GM18868 (cell line): Measurements from ENCODE around the gene NFATC2.
A peak's percentile ranks its signal among the peaks of the same experiment; 100 is the strongest.
"Not testable (repeated sequence)": the region's sequence is repeated elsewhere in the genome, so short reads cannot be mapped to it uniquely, and the experiment has no call there.

ENCODE experiments used
- ATAC-seq: cut with Tn5 transposase; IDR thresholded peaks from one replicate; pipeline ENCODE4 v1.9.1; 2021; ENCODE audit warnings: mild to moderate bottlenecking, moderate library complexity; ENCODE audit not compliant: unreplicated experiment

NFATC2 gene

DNA sequence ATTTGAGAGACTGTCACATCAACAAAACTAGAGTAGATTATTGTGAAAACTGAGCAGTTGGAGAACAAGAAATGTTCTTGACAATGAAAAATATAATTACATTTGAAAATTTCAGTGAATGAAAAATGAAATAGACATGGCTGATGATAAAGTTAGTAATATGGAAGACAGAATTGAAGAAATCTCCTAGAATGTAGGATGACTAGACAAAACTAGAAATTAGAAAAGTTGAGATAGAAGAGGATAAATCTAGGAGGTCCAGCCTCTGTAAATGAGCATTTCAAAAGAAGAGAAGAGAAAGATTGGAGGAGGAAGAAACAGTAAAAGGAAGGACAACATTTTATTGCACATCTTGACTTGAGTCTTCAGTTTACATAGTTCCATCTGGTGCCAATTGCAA, 178.7 kb downstream of the NFATC2 start:
- no peak for ATAC-seq

DNA sequence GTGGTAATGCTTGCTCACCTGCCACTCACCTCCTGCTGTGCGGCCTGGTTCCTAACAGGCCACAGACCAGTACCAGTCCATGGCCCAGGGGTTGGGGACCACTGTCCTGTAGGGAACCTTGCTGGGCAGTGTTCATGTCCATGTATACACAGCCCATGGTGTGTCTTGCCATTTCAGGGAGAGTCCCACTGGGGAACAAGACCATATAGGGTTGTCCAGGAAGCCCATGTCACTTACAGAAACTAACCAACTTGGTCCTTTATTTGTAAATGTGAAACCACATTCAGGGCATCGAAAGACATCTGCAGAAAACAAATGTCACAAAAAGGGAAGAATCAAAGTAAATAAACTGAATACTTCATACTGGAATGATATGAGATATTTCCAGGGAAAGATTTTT, 179.1 kb downstream of the NFATC2 start:
- ATAC-seq = peak; percentile 51

DNA sequence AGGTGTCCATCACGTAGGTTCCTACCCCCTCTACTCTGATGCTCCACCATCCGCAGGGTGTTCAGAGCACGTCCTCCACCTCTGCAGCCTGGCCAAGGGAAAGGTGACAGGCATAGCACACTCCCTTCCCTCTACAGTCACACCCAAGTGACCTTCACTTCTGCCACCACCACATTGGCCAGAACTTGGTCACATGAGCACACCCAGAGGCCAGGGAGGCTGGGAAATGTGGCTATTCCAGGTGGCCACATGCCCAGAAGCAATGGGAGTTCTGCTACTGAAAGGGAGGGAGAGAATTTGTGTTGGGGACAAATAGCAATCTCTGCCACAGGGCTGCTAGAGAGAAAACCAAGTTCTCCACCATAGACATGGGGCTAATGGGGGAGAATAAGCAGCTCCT, 180.3 kb downstream of the NFATC2 start:
- no peak for ATAC-seq

DNA sequence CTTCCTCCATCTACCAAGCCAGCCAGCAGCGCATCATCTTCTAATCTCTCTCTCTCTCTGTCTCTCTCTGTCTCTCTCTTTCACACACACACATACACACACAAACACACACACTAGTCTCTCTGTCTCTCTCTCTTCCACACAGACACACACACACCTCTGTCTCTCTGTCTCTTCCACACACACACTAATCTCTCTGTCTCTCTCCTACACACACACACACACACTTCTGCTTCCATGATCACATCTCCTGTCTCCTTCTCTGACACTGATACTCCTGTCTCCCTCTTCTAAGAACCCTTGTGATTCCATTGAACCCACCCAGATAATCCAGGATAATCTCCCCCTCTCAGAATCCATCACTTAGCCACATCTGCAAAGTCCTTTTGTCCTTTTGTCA, 181.3 kb downstream of the NFATC2 start:
- no peak for ATAC-seq

DNA sequence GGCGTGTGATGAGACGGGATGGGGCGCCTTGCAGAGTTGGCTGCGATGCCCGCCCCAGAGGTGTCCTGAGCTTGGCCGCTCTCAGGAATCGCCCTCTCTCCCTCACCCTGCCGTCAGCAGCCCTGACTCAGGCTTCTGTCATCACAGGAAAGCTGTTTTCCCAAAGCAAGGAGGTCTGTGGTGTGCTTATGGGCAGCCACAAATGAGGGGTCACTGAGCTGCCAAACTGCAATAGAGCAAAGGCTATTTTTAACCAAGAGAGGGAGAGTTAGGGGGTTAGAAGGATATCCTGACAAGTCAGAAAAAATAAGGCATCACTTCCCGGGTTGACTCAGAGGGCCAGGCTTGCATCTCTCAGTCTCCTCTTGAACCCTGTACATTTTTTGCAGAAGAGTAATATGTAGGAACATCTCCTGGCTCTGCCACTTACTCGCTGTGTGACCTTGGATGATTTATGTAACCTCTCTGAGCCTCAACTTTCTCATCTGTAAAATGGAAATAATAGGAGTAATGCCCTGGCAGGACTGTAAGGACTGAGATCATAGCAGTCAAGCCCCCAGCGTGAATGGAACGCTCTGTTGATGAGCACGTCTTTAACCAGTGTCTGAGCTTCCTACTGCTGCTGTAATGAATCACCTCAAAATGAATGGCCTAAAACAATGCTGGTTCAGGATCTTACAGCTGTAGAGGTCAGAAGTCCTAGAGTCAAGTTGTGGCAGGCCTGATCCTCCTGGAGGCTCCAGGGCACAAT, 181.9 kb downstream of the NFATC2 start:
- ATAC-seq = no peak

DNA sequence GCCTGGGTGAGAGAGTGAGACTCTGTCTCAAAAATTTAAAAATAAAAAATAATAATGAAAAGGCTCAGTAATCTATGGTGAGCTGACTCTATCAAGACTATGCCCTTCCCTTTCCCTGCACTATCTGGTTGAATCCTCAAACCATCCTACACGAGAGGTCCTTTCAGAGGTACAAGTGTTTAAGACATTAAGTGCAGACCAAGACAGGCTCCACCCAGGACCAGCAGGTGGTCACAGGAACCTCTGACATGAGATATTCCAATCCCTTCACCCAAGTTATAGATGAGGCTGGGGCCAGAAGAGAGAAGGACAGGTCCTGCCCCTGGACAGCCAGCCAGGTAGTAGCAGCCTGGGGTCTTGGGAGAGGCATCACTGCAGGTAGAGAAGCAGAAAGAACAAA, 182.6 kb downstream of the NFATC2 start:
- ATAC-seq = no peak

DNA sequence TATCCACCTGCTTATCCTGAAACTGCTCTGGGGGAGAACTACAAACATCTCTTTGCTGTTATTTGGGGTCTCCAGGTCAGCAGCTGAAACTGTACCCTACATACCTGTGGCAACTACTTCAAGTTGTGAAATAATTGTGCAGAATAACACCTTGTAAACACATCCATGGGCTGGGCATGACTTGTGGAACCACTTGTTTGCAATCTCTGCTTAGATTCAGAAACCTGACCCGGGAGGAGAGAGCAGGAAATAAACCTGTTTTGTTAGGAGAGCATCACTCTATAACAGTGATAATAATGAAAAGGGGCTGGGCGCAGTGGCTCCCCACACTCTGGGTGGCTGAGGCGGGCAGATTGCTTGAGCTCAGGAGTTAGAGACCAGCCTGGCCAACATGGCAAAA, 183.1 kb downstream of the NFATC2 start:
- no peak for ATAC-seq

DNA sequence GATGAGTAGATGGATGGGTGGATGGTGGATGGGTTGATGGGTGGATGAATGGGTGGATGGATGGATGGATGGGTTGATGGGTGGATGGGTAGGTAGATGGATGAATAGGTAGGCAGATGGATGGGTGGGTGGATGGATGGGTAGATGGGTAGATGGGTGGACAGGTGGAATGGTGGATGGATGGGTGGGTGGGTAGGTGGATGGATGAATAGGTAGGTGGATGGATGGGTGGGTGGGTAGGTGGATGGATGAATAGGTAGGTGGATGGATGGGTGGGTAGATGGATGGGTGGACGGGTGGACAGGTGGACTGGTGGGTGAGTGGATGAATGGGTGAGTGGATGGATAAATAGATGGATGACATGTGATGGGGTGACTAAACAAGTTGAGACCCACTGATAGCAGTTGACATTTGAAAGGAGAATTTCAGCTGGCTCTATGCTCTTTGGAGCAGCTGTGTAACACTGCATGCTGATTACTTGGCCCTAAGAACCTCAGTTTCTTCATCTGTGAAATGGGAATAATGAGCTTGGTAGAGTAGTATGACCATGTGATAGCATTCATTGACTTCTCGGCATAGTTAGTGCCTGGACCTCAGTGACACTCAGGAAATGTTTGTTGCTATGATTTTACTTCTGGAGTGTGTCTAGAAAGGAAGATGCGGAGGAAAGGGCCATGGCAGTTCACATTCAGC, 184.3 kb downstream of the NFATC2 start:
- ATAC-seq = no peak

DNA sequence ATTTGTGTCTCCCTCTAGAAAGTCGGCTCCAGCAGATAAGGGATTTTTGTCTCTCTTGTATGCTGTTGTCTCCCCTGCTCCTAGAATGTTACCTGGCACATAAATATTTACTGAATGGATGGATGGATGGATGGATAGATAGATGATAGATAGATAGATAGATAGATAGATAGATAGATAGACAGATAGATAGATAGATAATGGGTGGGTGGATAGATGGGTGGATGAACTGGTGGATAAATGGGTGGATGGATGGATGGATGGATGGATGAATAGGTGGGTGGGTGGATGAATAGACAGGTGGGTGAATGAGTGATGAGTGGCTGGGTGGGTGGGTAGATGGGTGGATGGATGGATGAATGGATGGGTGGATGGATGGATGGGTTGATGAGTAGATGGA, 185.0 kb downstream of the NFATC2 start:
- no peak for ATAC-seq

DNA sequence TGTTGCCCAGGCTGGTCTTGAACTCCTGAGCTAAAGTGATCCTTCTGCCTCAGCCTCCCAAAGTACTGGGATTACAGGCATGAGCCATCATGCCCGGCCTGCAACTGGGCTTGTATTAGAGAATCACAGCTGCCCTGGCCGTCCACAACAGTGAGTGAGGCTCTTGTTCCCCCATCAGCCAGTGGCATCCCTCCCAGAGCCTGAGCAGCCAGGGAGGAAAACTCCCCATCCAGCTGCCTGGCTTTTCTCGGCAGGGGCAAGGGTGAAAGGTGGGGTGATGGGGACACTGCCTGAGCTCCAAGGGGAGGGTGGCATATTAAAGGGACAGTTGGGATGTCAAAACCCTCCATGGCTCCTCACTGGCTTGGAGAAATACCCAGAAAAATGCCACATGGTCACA, 185.6 kb downstream of the NFATC2 start:
- ATAC-seq = no peak

DNA sequence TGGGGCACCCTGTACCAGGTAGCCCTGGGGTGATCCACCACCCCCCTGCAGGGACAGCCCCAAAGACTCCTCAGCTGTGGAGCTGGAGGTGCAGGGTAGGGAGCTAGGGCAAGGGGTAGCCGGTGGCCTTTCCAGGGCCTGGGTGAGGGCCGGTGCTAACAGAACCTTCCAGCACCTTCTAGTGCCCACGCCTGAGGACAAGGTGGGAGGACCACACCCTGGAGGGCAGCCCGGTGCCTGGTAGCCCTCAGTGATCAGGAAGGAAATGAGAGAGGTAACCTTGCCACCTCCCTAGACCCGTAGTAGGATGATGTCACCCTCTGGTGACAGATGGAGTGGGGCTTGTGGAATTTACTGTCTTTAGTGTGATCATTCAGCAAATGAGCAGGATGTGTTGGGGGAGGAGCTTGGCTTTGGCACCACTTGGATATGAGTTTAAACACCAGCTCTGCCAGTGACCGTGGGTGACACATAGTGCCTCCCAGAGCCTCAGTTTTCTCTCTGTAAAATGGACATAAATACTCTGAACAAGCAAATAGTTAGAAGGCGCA, 187.7 kb downstream of the NFATC2 start:
- ATAC-seq = no peak

DNA sequence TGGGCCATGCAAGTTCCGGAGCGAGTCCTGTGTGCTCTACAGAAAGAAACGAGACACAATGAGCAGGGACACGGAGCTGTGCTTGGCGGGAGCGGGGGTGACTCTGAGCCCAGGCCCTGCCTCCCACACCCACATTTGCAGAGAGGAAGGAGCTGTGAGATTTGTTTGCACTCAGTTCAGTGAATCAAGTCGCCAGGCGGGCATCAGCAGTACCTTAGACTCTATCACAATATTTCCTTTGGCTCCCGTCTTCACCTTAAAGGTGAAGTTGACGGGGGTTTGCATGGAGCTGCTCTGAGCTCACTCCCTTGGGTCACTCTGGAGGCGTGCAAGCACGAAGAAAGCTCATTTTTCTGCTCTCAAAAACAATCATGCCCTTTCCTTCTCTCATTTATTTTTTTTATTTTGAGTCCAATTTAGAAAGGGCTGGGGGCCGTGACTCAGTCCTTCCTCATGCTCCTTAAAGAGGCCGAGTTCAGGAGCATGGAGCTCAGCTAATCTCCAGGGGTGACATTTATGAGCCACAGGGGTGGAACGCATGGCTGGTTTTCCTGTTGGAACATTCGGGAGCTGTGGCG, 188.2 kb downstream of the NFATC2 start:
- no peak for ATAC-seq

DNA sequence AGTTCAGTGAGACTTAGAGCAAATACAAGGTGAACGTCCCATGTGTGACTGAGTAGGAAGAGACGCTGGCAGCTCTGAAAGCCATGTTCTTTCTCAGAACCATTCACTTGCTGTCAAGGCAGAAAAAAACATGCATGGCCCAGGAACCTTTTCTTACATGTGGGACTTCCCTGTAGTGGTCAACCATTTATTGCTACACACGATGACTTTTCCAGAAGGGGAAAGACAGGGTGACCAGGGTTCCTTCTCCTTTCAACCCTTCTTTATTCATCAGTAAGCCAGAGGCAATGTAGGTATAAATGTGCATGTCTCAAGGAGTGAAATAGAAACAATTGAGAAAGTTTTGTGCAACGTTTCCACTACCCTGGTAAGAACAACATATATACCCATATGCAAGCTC, 189.0 kb downstream of the NFATC2 start:
- ATAC-seq = no peak

DNA sequence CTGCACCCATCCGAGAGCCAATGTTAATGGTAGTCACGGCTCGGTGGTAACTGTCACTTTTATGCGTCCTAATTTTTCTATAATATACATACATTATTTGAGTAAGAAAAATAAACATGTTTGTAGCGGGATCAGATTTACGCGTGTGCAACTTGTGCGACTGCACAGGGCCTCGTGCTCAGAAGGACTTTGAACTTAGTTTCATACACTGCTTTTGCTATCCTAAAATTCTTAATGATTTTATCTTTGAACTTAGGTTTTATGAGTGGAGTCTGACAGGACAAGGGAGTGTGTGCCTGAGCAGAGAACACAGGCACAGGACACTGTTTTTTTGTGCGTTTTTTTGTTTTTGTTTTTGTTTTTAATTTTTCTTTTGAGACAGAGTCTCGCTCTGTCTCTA, 189.7 kb downstream of the NFATC2 start:
- ATAC-seq = no peak

DNA sequence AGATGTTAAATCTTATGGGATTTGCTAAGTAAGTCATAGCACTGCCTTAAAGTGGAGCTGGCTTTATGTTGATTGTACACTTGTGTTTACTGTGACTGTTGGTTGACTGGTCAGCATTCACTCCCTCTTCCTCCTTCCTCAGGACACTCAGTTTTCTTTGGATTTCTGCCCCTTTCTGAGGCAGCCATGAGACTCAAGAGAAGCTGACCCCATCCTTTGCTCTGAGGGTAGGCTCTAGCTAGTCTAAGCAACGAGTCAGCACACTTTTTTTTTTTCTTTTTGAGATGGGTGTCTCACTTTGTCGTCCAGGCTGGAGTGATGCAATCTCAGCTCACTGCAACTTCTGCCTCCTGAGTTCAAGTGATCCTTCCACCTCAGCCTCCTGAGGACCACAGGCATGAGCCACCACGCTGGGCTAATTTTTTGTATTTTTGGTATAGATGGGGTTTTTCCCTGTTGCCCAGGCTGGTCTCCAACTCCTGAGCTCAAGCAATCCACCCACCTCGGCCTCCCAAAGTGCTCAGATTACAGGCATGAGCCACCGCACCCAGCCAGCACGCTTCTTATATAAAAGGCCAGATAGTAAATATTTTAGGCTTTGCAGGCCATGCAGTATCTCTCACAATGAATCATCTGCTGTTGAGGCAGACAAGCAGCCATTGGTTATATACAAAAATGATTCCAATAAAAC, 191.4 kb downstream of the NFATC2 start:
- no peak for ATAC-seq

DNA sequence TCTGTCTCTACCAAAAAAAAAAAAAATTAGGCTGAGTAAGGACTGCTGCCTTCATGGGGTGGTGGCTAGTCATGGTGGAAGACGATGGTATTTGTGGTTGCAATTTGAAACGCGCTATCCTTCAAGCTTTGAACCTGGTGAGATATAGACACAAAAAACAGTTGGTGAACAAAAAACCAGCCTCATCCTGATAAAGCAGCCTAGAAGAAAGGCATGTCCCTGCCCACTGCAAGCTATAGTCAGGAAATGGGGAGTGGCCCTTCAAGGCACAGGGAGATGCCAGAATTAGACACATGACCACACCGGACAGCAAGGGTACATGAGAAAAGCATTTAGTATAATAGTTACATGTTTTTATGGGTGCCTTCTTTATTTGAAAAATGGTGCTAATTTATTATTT, 193.6 kb downstream of the NFATC2 start:
- no peak for ATAC-seq

DNA sequence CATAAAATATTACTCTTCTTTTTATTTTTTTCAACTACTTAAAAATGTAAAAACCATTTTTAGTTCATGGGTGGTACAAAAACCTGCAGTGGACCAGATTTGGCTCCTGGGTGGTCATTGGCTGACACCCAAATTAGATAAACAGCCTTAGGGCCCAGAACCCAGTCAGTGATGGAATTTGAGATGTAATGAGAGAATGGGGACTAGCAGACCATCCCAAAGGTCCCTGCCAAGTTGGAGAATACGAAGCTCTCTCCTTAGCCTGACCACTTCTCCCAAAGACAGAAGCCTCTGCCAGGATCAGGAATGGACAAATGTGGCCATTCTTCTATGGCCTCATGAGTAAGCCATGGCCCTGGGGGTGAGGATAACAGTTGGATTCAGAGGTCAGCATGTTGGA, 194.7 kb downstream of the NFATC2 start:
- ATAC-seq = no peak

DNA sequence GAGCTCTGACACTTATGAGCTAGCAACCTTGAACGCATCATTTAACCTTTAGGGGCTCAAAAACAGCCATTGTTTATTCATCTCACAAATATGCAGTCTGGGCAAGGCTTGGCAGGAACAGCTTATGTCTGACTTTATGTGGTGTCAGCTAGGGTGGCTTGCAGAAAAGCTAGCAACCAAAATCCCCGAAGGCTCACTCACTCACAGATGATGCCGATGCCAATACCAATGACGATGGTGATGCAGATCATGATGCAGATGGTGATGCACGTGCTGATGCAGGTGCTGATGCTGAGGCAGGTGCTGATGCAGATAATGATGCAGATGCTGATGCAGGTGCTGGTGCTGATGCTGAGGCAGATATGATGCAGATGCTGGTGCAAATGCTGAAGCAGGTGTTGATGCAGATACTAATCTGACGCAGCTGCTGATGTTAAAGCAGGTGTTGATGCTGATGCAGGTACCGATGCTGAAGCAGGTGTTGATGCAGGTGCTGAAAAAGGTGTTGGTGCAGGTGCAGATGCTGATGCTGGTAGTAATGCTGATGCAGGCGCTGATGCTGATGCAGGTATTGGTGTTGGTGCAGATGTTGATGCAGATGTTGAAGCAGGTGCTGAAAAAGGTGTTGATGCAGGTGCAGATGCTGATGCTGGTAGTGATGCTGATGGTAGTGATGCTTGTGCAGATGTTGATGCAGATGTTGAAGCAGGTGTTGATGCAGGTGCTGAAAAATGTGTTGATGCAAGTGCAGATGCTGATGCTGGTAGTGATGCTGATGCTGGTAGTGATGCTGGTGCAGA, 195.6 kb downstream of the NFATC2 start:
- no peak for ATAC-seq

DNA sequence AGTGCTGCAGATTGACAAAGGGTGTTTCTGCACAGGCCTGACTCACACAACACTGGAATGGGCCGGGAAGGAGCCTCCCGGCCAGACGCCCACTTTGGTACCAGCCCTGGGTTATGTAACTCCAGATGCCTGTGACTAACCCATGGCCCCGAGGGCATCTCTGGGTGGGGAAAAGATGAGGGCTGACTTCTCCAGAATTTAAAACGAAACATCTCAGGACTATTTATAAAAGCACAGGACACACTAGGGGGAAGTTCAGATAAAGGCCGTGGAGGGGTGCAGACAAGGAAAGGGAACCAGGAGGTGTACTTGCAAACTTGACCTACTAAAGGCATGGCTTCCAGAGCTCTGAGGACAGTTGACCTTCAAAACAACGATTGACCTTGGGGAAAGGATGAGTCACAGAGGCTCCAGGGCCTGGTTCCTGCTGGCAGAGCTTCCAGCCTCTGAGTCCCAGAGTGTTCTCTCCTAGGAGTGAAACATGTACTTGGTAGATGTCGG, 196.9 kb downstream of the NFATC2 start:
- no peak for ATAC-seq

DNA sequence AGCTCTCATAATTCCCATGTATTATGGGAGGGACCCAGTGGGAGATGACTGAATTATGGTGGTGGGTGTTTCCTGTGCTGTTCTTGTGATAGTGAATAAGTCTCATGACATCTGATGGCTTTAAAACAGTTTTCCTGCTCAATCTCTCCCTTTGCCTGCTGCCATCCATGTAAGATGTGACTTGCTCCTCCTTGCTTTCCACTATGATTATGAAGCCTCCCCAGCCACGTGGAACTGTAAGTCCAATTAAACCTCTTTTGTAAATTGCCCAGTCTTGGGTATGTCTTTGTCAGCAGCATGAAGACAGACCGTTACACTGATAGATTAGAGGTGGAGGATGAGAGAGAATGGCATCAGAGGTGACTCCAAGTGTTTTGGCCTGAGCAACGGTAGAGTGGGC, 198.7 kb downstream of the NFATC2 start:
- not testable (repeated sequence) for ATAC-seq
